DND-41 (cell line): ENCODE data around the gene MAP2K5.

ENCODE experiments used
- ATAC-seq: fragments of 200-7000 bp; cut with Tn5 transposase; 3 replicates; pipeline ENCODE4 v1.9.1; 2021; ENCODE audit warnings: low read depth; ENCODE audit not compliant: insufficient read depth
- DNase-seq: peaks from one replicate; pipeline ENCODE4 v3.0.0-alpha.2; 2020
- H2AFZ ChIP-seq: 2 replicates; pipeline ENCODE4 v1.6.0; 2012; ENCODE audit warnings: low read depth, low read length
- H3K27ac ChIP-seq: 2 replicates; pipeline ENCODE4 v1.5.1; 2012; ENCODE audit warnings: low read length, inconsistent platforms
- H3K27me3 ChIP-seq: fragments of 200-600 bp; sonication (generic); 2 replicates; pipeline ENCODE4 v1.6.0; 2012; ENCODE audit warnings: low read length, mild to moderate bottlenecking, inconsistent platforms; ENCODE audit not compliant: insufficient read depth, poor library complexity
- H3K36me3 ChIP-seq: 2 replicates; pipeline ENCODE4 v1.5.1; 2012; ENCODE audit warnings: low read length, inconsistent platforms; ENCODE audit not compliant: insufficient read depth
- H3K4me1 ChIP-seq: 2 replicates; pipeline ENCODE4 v1.5.1; 2012; ENCODE audit warnings: mild to moderate bottlenecking, low read length; ENCODE audit not compliant: insufficient read depth
- H3K4me2 ChIP-seq: 2 replicates; pipeline ENCODE4 v1.6.0; 2012; ENCODE audit warnings: mild to moderate bottlenecking, moderate library complexity, low read length, inconsistent platforms; ENCODE audit not compliant: insufficient read depth
- H3K4me3 ChIP-seq, 2 experiments: fragments of 200-600 bp in 1 of 2; shearing (Covaris generic) in 1 of 2; 2 replicates each; pipeline ENCODE4 v1.5.1; 2012 to 2016; ENCODE audit warnings: inconsistent platforms in 2 of 2, low read length in 2 of 2, mild to moderate bottlenecking in 2 of 2, low read depth in 1 of 2, moderate library complexity in 1 of 2
- H3K79me2 ChIP-seq: 2 replicates; pipeline ENCODE4 v1.6.0; 2012; ENCODE audit warnings: low read length, inconsistent platforms; ENCODE audit not compliant: insufficient read depth
- H3K9ac ChIP-seq: 2 replicates; pipeline ENCODE4 v1.6.0; 2012; ENCODE audit warnings: low read depth, mild to moderate bottlenecking, inconsistent platforms, low read length, moderate library complexity
- H3K9me3 ChIP-seq: 2 replicates; pipeline ENCODE4 v1.5.1; 2012; ENCODE audit warnings: low read length, moderate library complexity, mild to moderate bottlenecking, inconsistent platforms; ENCODE audit not compliant: insufficient read depth, severe bottlenecking
- H4K20me1 ChIP-seq: 2 replicates; pipeline ENCODE4 v1.6.0; 2012; ENCODE audit warnings: low read length; ENCODE audit not compliant: insufficient read depth
- CTCF ChIP-seq: IDR thresholded peaks from 2 replicates; pipeline ENCODE4 v1.5.1; 2012; ENCODE audit warnings: borderline replicate concordance, low read length, moderate library complexity, mild to moderate bottlenecking; ENCODE audit not compliant: poor library complexity, severe bottlenecking; ENCODE audit errors: extremely low read depth
- EZH2 ChIP-seq: IDR thresholded peaks from 3 replicates; pipeline ENCODE4 v1.6.1; 2012; ENCODE audit warnings: borderline replicate concordance, low read depth, mild to moderate bottlenecking, moderate library complexity, low read length, inconsistent platforms; ENCODE audit not compliant: severe bottlenecking

Gene MAP2K5

GRCh38 chr15:67551207-67551743, 8.8 kb downstream of the MAP2K5 start:
- Histone ChIP-seq H4K20me1 (no peaks in the 10 kb centered on the region), H3K9me3 (no peaks in the 10 kb centered on the region), H3K4me2 (no peak overlapping the region), H3K4me3 (no peak overlapping the region), H3K27ac (no peak overlapping the region), H3K36me3 (peaks cover 29% of the 10 kb centered on the region), H2AFZ (no peak overlapping the region), H3K27me3 (no peaks in the 10 kb centered on the region), H3K4me1 (no peaks in the 10 kb centered on the region), H3K79me2 (peaks cover 12% of the 10 kb centered on the region), H3K9ac (no peak overlapping the region)
- TF ChIP-seq CTCF (no peak), EZH2 (no peak)
- ATAC-seq (no peak), DNase-seq (no peak)

GRCh38 chr15:67554580-67554979, 12.1 kb downstream of the MAP2K5 start:
- H3K4me2 ChIP-seq: no peak overlapping the region
- no peak overlapping the region for H3K27ac ChIP-seq
- no peak overlapping the region for H3K4me3 ChIP-seq
- DNase-seq (no peak), ATAC-seq (no peak)
- peaks cover 18% of the 10 kb centered on the region for H3K79me2 ChIP-seq
- H3K9me3 ChIP-seq: no peaks in the 10 kb centered on the region
- no peak overlapping the region for H3K9ac ChIP-seq
- H3K4me1 ChIP-seq: peaks cover 8% of the 10 kb centered on the region
- no peak overlapping the region for H2AFZ ChIP-seq
- TF ChIP-seq CTCF (no peak), EZH2 (no peak)
- no peaks in the 10 kb centered on the region for H4K20me1 ChIP-seq
- peaks cover 43% of the 10 kb centered on the region for H3K36me3 ChIP-seq
- H3K27me3 ChIP-seq: no peaks in the 10 kb centered on the region

GRCh38 chr15:67556976-67557570, 14.6 kb downstream of the MAP2K5 start:
- TF ChIP-seq EZH2: no peak
- no peak for TF ChIP-seq CTCF
- Histone ChIP-seq H3K27me3 (no peaks in the 10 kb centered on the region), H3K4me3 (no peak overlapping the region), H3K79me2 (peaks cover 16% of the 10 kb centered on the region), H3K4me2 (no peak overlapping the region), H2AFZ (no peak overlapping the region), H3K9me3 (no peaks in the 10 kb centered on the region), H3K4me1 (peaks cover 8% of the 10 kb centered on the region), H3K36me3 (peaks cover 27% of the 10 kb centered on the region), H3K27ac (no peak overlapping the region), H3K9ac (no peak overlapping the region), H4K20me1 (no peaks in the 10 kb centered on the region)
- DNase-seq (no peak), ATAC-seq (no peak)
